Caco-2 (cell line): ENCODE data around the gene LMF1. TPM values are rescaled to one million over a fixed set of nuclear protein-coding genes. Genes with fewer than 3 reads are reported as not detected.

Experiments
- BruUV-seq: library from RNA; stranded (reverse); fragments of 400-500 nt; replicated peaks from 2 replicates; lab custom pipeline; 2021; lab: Mats Ljungman, UMichigan
- CTCF ChIA-PET: fragments of 300-600 bp; sonication (Branson Sonifier 250); formaldehyde crosslinking; loops from one replicate; lab custom pipeline; 2022; ENCODE audit warnings: antibody characterized with exemption; lab: Charles Lee
- POLR2A ChIA-PET: fragments of 300-600 bp; sonication (Branson Sonifier 250); formaldehyde crosslinking; loops from one replicate; lab custom pipeline; 2022; ENCODE audit warnings: antibody characterized with exemption; lab: Charles Lee
- DNase-seq, 2 experiments: peaks; one replicate each; pipeline versions ENCODE4 v3.0.0 to v3.0.0-alpha.2; 2020 to 2022
- H3K27me3 ChIP-seq: replicated peaks from 2 replicates; pipeline ENCODE4 v1.6.0; 2011; ENCODE audit warnings: low read length; ENCODE audit not compliant: control insufficient read depth, insufficient read depth
- H3K36me3 ChIP-seq: 2 replicates; pipeline ENCODE4 v1.5.1; 2011; ENCODE audit warnings: low read length; ENCODE audit not compliant: control insufficient read depth, insufficient read depth
- H3K4me1 ChIP-seq: fragments of 250-450 bp; sonication (Bioruptor Pico); 2 replicates; pipeline ENCODE4 v1.5.1; 2020; ENCODE audit warnings: mild to moderate bottlenecking
- H3K4me3 ChIP-seq: 2 replicates; pipeline ENCODE4 v1.5.1; 2011; ENCODE audit warnings: low read depth, mild to moderate bottlenecking, control low read depth, low read length
- H3K9me3 ChIP-seq: fragments of 250-450 bp; sonication (Bioruptor Pico); 2 replicates; pipeline ENCODE4 v1.5.1; 2020; ENCODE audit warnings: mild to moderate bottlenecking, moderate library complexity
- H3K27ac Mint-ChIP-seq: one replicate; pipeline ENCODE4 v1.8.0; 2022; ENCODE audit warnings: mixed read lengths; ENCODE audit not compliant: unreplicated experiment
- H3K27me3 Mint-ChIP-seq: one replicate; pipeline ENCODE4 v1.8.0; 2022; ENCODE audit warnings: mixed read lengths; ENCODE audit not compliant: insufficient read depth, unreplicated experiment
- H3K36me3 Mint-ChIP-seq: one replicate; pipeline ENCODE4 v1.8.0; 2022; ENCODE audit warnings: mild to moderate bottlenecking, mixed read lengths; ENCODE audit not compliant: insufficient read depth, unreplicated experiment
- H3K4me1 Mint-ChIP-seq: one replicate; pipeline ENCODE4 v1.8.0; 2022; ENCODE audit warnings: low read depth, mixed read lengths; ENCODE audit not compliant: unreplicated experiment
- H3K4me3 Mint-ChIP-seq: one replicate; pipeline ENCODE4 v1.8.0; 2022; ENCODE audit warnings: mild to moderate bottlenecking, moderate library complexity, mixed read lengths; ENCODE audit not compliant: unreplicated experiment
- H3K9me3 Mint-ChIP-seq: one replicate; pipeline ENCODE4 v1.8.0; 2022; ENCODE audit warnings: mixed read lengths; ENCODE audit not compliant: unreplicated experiment
- CTCF ChIP-seq, 2 experiments: fragments of 200-600 bp in 1 of 2; IDR thresholded peaks; 1 replicate in 1 of 2; 2 replicates in 1 of 2; pipeline versions ENCODE4 v1.5.1 to v1.8.0; 2011 to 2022; ENCODE audit warnings: antibody characterized with exemption in 1 of 2, control low read depth in 1 of 2, inconsistent platforms in 1 of 2, low read depth in 1 of 2, low read length in 1 of 2, mild to moderate bottlenecking in 1 of 2, moderate library complexity in 1 of 2; ENCODE audit not compliant: insufficient read depth in 1 of 2, severe bottlenecking in 1 of 2, unreplicated experiment in 1 of 2
- intact Hi-C: fragments of 100-400 bp; cut with micrococcal nuclease; formaldehyde crosslinking; loops from one replicate; pipeline ENCODE4 v1.10.0; 2022; ENCODE audit not compliant: unreplicated experiment
- total RNA-seq: library from RNA; stranded (reverse); gene quantifications from 2 replicates; pipeline ENCODE4 v1.2.3, GENCODE V29; 2022

The LMF1 gene
- total RNA-seq, 1 experiment from 2014 or later: 12.3 TPM

GRCh38 chr16:852451-853185 is 118.2 kb downstream of the LMF1 start:
- no peak for TF ChIP-seq CTCF (IDR thresholded peaks at IDR 0.05; ENCODE audit: insufficient read depth in 1 of 2, low read depth in 1 of 2, low read length in 1 of 2, severe bottlenecking in 1 of 2, unreplicated experiment in 1 of 2)
- Histone ChIP-seq H3K4me1 (no peaks in the 10 kb centered on the region), H3K36me3 (no peaks in the 10 kb centered on the region), H3K9me3 (peaks cover 11% of the 10 kb centered on the region; the same call in 1 of the 2 replicates), H3K27me3 (no peaks in the 10 kb centered on the region), H3K4me3 (no peak overlapping the region)
- Mint-ChIP-seq H3K36me3 (peaks cover 26% of the 10 kb centered on the region), H3K27me3 (no peaks in the 10 kb centered on the region), H3K27ac (no peak overlapping the region), H3K9me3 (no peaks in the 10 kb centered on the region), H3K4me3 (no peak overlapping the region), H3K4me1 (no peaks in the 10 kb centered on the region)
- POLR2A ChIA-PET: no interaction called here
- intact Hi-C loops: no loop called here
- no peak for DNase-seq
- CTCF ChIA-PET: no interaction called here
- BruUV-seq: no TSS peak

GRCh38 chr16:851871-852270 is 118.9 kb downstream of the LMF1 start:
- H3K4me3 Mint-ChIP-seq: no peak overlapping the region
- no TSS peak for BruUV-seq

GRCh38 chr16:851209-851810 is 119.5 kb downstream of the LMF1 start:
- H3K27me3 Mint-ChIP-seq: no peaks in the 10 kb centered on the region
- intact Hi-C loops: no loop called here
- H3K9me3 Mint-ChIP-seq: no peaks in the 10 kb centered on the region
- Histone ChIP-seq H3K4me1 (no peaks in the 10 kb centered on the region), H3K36me3 (no peaks in the 10 kb centered on the region), H3K4me3 (no peak overlapping the region), H3K9me3 (peaks cover 3% of the 10 kb centered on the region; the same call in 1 of the 2 replicates), H3K27me3 (no peaks in the 10 kb centered on the region)
- ChIA-PET CTCF (no interaction called here), POLR2A (no interaction called here)
- no TSS peak for BruUV-seq
- H3K36me3 Mint-ChIP-seq: peaks cover 17% of the 10 kb centered on the region
- TF ChIP-seq CTCF (IDR thresholded peaks at IDR 0.05; ENCODE audit: insufficient read depth in 1 of 2, low read depth in 1 of 2, low read length in 1 of 2, severe bottlenecking in 1 of 2, unreplicated experiment in 1 of 2): no peak
- DNase-seq: no peak
- no peak overlapping the region for H3K4me3 Mint-ChIP-seq
- H3K27ac Mint-ChIP-seq: no peak overlapping the region
- H3K4me1 Mint-ChIP-seq: no peaks in the 10 kb centered on the region

More at GRCh38 chr16:851871-852270, 118.9 kb downstream of the LMF1 start:
- Mint-ChIP-seq H3K36me3 (peaks cover 22% of the 10 kb centered on the region), H3K9me3 (no peaks in the 10 kb centered on the region), H3K4me1 (no peaks in the 10 kb centered on the region), H3K27me3 (no peaks in the 10 kb centered on the region), H3K27ac (no peak overlapping the region)
- no peak for DNase-seq
- Histone ChIP-seq H3K4me3 (no peak overlapping the region), H3K9me3 (peaks cover 9% of the 10 kb centered on the region; the same call in 1 of the 2 replicates), H3K4me1 (no peaks in the 10 kb centered on the region), H3K36me3 (no peaks in the 10 kb centered on the region), H3K27me3 (no peaks in the 10 kb centered on the region)
- CTCF ChIA-PET: no interaction called here
- intact Hi-C loops: no loop called here
- no peak for TF ChIP-seq CTCF (IDR thresholded peaks at IDR 0.05; ENCODE audit: insufficient read depth in 1 of 2, low read depth in 1 of 2, low read length in 1 of 2, severe bottlenecking in 1 of 2, unreplicated experiment in 1 of 2)
- POLR2A ChIA-PET: no interaction called here
